Islet of Langerhans (tissue), 1 donor: ENCODE data around the gene PDGFC.
A peak's percentile ranks its signal among the peaks of the same experiment; 100 is the strongest.

Experiments used
- FAIRE-seq: peaks from one replicate; lab custom pipeline; 2011; peaks lifted over from hg19 to GRCh38; lab: Jason Lieb, UNC

The PDGFC gene, protein sequence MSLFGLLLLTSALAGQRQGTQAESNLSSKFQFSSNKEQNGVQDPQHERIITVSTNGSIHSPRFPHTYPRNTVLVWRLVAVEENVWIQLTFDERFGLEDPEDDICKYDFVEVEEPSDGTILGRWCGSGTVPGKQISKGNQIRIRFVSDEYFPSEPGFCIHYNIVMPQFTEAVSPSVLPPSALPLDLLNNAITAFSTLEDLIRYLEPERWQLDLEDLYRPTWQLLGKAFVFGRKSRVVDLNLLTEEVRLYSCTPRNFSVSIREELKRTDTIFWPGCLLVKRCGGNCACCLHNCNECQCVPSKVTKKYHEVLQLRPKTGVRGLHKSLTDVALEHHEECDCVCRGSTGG

DNA sequence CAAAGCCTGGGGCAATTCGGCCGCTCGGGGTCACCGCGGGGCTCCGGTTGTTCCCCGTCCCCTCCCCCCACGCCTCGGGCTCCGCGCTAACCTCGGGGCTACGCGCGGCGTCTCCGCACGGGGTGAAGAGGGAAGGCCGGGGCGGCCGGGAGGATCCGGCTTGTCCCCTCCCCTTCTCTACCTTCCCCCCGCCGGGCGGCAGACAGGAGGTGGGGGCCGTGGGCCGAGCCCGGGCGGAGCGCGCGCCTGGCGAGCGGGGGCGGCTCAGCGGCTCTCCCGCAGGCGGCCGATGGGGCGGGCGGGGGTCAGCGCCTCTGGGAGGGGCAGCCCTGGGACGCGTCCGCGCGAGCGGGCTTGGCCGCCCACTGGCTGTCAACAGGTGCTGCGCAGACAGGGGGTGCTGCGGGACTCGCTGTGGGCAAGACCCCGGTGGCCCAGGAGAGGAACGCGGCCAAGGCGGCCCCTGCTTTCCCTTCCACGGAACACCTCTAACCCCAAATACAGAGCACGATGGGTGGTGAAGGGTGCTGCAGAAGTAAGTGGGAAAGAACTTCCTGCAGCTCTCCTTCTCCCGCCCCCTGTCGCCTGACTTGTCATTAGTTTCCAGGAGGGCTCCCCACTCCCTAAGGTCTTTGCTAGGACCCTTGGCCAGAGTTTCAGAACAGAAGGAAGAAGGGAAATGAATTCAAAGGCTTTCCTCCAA is at the start of gene PDGFC:
TSS of gene PDGFC (minus strand) at position 124 of the 703 bp plus-strand sequence. CDS start 896 bp downstream, outside the sequence.
- FAIRE-seq: no peak

DNA sequence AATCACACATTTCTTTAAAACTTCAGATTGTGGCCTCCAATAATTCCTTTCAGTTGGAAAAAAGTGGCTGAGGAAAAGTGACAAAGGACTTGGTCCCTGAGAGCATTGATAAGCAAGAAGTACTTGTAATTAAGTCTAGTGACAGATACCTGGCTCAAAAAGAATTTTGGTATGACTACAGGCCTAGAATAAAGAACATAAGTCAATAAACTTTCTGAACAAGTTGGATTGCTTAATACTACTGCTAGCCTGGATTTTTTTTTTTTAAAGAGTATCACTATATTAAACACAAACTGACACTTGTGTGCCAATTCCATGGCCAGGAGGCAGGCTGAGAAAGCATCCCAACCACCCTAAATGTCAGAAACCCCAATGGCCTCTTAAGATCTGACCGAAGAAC is 49.3 kb upstream of the PDGFC start:
- no peak for FAIRE-seq

DNA sequence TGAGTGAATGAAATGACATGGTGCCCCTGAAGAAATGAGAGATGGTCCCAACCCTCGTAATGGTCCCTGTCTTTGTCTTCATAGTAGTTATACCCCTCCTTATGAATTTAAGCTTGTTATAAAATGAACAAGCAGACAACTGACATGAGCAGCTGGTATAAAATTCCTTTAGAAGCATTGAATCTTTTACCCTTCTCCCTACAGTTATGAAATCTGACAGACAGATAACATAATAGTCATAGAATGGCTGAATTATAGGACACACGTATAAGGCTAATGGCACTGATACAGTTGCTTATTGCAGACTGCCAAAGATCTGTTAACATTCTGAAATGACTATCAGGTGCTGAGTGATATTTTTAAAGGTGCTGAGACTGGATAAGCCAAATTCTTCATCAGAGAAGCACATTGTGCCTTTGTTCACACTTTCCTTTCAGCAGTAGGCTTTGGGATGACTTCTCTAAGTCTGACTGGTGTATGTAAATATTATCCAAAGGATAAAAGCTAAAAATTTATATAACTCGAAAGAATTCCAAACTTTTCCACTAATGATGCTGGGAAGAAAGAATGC is 47.4 kb upstream of the PDGFC start:
- no peak for FAIRE-seq

DNA sequence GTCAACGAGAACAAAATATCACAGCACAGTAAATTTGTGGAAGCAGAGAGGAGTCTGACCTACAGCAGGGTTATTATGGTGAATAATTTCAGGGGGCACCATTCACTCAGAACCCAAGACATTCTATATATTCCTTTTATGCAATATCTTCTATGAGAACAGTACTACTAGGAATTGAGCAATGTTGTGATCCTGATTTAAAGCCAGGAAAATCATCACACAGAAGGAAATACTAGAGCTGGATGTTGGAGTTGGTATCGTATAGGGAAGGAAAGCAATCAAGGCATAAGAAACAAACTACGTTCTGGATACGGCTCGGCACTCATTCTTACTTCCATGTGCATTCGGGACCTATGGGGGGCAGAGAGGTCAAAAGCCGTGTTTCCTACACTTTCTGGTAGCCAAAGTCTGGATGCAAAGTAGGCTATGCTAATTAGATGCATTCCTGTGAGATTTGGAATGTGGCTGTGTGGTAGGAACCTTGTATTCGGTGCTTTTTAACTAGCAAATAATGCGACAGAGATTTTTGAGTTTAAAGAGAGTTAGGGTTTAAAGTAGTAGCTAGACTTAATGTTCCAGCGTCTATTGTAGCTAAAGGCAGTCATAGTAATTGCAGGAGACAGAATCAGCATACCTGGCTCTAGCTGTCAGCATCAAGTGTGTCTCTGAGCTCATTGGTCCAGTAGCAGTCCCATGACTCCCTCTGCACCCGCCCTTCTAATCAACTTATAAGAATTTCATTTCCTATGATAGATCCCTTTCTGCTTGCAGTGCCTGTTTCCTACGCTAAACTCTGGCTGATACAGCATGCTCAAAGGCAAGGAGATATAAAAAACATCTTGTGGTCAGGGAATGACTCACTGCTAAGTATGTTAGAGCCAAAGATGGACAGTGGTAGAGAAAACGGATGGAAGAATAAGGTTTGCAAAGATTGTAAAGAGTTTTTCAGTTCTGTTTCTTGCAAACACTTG is 43.3 kb upstream of the PDGFC start:
- FAIRE-seq: no peak

DNA sequence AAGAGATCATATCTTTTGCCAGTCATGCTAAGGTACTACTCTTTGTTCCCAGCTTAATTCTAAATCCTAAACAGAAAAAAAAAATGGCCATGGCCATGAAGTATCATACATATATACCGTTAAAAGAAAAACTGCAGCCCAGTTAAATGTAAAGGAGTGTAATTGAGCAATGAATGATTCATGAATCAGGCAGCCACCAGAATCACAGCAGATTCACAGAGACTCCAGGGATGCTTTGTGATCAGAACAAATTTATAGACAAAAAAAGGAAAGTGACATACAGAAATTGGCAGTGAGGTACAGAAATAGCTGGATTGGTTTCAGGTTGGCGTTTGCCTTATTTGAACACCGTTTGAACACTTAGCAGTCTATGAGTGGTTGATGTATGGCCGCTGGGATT is 42.1 kb upstream of the PDGFC start:
- FAIRE-seq: no peak

DNA sequence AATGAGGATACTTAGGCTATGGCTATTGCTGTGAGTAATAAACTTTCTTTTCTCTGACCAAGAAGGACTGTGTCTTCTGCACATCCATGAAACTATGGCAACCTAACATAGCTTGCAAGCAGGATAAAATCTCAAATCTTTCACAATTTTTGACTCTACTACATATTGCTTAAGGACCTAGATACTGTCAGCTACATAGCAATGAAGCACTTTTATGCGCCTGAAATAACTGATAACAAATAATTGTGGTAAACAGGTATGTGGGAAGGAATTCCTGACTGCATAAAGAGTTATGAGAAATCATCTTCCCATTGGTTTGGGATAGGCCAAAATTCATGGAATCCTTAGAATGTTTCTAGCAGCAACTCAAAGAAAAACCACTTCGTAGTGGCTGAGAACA is 41.2 kb upstream of the PDGFC start:
- no peak for FAIRE-seq

DNA sequence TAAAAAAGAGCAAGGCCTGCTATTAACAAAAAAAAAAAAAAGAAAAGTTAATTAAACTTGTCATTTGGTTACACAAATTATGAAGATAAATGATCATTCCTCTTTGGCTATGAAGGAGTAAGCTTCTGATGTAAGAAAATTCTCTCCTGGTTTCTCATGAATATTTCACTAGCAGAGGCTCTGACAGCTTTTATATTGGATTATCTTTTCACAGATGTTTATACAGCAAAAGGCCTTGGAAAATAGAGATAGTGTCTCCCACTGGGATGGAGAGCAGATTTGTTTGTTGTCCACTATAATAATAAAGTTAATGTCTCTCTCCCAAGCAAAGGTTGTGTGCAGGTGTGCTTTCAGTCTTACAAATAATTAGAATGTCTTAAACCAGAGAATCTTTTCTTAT is 40.7 kb upstream of the PDGFC start:
- FAIRE-seq: no peak

DNA sequence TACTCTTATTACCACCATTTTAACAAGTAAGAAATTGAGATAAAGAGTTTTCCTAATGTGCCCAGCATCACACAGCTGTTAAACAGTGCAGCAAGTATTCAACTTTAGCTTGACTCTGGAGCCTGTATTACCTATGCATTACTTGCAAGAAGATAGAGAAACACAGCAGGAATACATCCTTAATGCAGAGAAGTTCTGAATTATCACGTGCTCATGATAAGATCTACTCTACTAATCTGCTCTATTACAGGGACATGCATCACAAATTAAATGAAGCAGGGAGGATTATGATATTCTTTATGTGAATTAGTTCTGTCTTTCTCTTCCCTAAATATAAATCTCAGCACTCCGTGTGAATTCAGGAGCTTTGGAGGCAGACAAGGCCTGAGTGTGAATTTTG is 39.0 kb upstream of the PDGFC start:
- FAIRE-seq: no peak

DNA sequence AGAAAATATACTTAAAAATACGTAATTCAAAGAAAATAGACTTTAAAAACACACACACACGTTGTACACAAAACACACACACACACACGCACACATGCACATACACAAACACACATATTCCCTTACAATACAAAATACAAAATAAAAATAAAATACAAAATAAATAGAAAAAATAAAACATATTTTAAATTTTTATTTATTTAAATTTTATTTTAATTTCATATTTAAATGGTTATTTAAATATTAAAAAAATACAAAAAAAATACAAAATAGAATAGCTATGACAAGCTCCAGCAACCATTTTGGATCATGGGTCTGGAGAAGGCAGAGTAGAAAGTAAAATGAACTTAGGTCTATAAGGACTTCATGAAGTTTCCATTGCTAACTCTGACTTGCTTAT is 34.2 kb upstream of the PDGFC start:
- no peak for FAIRE-seq

DNA sequence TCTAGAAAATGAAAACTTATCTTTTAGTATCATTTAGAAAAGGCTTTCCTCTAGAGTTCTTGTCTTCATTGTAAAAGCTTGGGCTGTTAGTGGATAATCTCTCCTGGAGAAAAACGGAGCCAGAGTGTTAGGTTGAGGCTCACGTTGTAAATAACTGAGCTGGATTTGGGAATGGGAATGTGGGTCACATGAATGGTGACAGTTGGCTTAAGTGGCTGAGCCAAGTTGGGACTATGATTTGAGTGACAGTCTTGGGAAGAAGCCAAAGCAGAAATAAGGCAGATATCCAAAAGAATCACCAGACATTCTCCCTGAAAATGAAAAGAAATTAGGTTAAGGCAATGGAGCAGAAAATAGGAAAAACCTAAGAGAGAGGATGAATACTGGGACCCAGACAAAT is 33.6 kb upstream of the PDGFC start:
- FAIRE-seq: no peak

DNA sequence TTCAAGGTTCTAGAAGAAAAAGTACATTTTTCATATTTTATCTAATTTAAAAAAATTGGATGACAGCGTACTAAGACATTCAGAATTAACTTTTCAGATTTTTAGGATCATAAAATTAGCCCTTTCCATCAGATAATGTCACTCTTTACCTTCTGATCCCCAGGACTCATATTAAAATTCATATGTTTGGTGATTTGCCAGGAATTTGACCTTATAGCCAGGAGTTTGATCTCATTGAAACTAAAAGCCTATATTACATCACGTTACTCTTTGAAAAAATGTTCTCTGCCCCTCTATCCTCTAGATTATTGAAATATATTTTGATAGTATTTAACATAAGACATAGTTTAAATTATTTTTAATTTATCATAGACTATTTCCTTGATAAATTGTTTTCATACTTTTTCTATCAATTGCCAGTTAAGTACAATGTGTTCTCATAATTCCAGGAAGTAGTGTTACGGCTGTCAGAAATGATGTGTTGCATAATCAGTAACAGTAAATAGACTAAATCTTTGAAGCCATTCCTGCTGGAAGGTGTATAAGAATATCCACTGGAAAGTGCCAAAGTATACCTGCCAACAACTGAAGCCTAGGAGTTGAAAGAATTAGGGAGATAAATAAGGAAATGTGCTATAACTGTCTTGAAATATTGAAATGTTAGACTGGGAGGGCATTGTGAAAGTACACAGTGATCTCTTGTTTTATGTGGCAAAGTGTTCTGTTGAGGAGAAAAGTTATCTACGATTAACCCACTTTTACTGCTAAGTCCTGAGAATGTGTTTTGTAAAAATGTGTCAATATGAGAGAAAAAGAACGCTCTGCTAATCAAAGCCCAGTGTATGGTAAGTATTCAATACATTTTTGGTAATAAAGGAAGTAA is 32.9 kb upstream of the PDGFC start:
- FAIRE-seq: no peak

DNA sequence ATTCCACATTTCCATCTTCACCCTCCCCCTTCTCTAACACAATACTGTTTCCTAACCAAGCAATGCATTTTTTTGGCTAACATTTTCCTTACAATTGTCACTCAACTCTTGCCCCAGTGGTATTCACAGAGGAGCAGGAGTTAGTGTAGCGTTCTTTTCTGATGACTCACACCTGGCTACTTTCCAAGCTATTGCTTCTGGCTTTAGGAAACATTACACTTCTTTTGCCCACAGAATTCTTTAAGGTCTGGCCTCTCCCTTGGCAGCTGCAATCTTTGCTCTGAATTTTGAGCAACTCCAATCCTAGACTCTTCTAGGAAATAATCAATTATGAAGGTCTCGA is 27.5 kb upstream of the PDGFC start:
- FAIRE-seq: no peak

DNA sequence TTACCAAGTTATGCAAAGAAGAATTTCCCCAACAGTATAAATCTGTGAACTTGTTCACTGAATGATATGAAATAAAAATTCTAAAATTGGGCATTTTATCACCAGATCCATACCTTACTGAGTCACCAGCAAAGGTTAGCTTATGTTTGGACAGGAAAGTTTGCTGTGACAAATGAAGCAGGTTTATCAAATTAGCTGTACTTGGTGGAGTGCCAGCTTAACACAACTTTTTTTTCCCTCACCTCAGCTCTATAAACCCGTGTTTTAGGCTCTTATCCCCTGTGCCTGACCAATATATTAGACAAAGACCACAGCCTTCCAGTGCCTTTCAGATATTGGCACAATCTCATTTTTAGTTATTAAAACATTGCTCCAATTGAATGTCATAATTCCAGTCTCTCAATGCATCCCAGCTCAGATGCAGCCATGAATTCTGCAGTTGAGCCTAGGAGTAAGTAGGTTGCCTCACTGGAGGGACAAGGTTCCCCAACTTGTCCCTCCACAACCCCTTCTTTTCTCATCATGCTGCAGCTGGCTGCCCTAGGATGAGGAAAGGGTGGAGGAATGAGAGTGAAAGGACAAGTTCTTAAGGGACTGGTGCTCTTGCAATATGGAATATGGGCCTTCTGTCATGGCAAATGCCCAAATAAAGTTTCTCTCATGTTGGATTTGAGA is 27.0 kb upstream of the PDGFC start:
- FAIRE-seq: no peak

DNA sequence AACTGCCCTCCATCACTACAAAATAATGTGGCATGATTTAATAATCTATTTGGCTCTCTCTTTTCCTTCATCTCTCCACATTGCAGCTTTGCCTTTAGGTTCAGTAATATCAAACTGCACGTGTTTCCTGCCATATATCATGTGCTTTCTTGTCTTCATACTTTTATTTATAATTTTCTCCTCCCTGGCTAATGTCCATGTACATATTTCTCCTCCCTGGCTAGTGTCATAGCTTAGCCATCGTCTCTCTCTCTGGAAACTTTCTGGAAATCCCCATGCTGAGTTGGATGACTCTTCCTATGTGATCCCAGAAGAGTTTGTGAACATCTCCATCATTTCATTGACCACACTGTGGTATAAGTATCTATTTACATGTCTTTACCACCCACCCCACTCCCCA is 21.3 kb upstream of the PDGFC start:
- FAIRE-seq: no peak

DNA sequence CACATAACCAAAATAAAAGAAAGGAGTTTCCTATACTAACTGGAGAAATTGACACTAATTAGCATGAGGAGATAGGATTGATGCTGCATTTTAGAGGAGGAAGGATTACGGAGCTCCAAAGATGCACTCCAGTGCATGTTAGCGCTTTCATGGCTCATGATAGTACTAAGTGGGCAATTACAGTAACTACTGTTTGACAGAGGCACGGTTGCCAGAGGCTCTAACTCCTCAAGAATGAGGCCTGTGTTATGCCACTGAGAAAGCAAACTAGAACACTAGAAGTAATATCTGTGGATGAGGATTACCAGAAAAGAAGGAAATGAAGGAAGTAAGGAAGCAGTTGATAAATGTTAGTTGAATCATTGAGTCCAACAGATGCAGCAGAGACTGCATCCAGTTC is 19.6 kb upstream of the PDGFC start:
- FAIRE-seq: no peak

DNA sequence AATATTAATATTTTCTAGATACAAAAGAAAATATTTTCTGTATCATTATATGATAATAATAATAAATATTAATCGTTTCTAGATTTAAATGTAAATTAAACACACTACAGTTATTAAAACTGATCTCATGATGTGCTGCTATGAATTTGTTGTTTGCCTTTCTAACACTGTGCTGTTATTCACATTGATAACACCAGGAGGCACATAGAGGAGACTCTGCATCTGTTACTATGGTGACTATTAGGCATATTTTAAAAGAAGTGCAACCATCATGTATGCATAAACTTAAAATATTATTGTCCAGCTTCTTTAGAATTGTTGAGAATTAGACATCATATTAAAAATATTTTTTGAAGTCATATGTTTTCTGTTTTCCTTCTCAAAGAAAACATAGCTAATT is 11.8 kb upstream of the PDGFC start:
- peak; percentile 90 for FAIRE-seq

DNA sequence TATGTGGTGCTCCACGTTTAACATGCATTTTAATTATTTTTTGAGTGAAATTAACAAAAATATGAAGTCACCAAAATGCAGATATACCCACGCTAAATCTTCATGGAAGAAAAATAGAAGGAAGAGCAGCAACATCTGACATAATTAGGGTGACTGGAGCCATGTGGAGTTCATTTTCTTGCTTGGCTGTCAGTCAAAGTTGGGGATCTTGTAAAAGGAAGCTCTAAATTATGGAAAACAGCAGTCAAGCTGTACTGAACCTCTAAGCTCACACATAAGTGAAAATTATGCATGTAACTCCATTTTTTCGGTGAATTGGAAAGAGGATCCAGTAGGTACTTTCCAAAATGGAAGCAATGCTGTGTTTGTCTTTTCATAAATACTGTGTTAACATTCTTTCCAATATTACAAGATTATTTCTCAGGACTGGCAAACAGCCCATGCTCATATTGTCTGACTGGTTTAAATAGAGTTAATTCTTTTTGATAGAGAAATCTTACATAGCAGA is 9.7 kb upstream of the PDGFC start:
- FAIRE-seq: no peak

DNA sequence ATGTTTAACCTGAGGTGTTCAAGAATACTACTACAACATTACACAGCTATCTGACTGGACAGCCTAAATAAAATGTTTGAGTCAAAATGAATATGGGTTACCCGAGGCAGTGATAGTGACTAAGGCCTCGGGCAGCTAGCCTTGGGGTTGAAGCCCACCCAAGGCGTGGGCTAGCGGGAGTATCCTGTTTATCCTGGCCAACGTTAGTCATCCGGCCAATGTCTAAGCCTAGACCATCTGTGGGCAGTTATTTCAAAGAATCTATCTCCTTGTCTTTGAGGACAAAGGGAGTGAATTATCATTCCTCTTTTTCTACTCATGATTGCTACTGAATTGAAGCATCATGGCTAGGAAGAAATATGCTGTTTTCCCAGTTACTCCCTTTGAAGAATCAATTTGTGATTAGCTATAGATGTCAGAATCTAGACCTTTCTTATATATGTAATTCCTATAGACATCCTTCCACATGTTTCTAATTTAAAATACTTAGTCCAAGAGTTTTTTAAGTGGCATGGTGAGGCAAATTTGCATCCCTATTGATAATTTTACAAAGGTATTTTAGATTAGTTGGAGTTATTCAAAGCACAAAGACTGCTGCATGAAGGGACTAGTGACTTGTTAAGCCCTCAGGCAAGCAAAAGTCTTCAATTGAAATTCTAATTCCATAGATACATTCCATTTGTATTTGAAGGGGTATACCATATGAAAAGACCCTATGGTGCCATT is 6.0 kb upstream of the PDGFC start:
- FAIRE-seq: no peak

DNA sequence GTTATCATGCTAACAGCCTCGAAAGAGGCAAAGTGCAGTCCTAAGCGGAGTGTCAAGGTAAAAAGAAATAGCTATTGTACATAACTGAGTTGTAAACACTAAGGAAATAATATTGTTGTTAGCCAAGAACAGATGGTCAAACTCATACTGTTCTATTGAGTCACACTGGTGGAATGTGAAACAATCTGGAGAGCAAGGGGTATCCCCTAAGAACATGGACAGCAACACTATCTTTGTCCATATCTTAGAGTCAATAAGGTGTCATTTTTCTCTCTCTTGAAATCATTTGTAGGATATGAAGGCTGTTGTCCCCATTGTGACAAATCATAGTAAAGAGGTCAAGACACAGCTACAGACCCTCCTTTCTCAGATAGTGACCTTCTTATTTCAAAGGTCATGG is 4.5 kb upstream of the PDGFC start:
- no peak for FAIRE-seq

DNA sequence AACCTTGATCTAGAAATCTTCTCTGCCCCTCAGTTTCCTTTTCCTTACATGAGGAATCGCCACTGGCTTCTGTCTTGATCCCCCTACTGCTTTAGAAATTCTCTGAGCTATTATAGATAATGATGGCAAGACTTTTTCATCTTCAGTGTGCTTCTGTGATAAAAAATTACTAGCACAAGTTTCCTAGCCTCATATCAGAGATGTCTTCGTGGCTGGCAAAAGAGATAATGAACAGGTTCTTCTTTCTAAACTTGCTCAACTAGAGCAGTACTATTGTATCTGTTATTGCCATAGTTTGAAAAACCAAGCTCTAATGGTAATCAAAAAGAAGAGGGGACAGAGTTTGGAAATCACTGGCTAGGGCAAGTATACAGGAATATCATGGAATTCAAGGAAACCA is 4.1 kb upstream of the PDGFC start:
- no peak for FAIRE-seq
